ENCODE measurements around the gene INO80B. TPM values are rescaled to one million over a fixed set of nuclear protein-coding genes. Genes with fewer than 3 reads are reported as not detected.

Gene INO80B
- total and polyA plus RNA-seq, 9 of the 15 experiments (the other 6 are each of a cell fraction or from before 2014, with no cell fraction given): 0.41 to 22.6 (median 9.0) TPM

DNA sequence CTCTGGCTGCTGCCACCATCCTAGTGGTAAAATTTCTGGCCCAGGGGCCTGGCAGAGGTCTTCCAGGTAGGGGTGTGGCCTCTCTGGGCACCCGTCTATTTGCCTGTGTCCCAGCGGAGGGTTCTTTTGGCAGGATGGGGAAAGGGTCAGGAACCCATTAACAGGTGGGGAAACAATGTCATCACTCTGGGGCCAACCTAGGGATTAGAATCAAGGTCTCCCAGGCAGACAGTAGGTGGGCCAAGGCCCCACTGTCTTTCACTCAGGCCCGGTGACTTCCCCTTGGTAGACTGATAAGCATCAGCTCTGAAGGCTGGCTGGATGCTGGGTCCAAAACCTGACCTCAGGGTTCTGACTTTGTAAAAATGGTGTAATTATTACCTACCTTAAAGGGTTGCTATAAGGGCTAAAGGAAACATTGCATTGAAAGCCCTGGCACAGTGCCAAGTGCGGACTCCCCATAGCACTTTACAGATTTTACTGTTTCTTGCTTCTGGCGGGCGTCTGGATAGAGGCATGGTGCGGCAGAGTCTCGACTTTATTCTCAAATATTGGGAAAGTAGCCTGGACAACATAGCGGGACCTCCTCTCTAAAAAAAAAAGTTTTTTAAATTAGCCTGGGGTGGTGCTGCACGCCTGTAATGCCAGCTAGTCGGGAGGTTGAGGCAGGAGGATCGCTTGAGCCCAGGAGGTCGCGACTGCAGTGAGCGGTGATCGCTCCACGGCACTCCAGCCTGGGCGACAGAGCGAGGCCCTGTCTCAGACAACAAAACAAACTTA is 42.3 kb downstream of the INO80B start (continued):
- TF ChIP-seq ZFPM2 (CRISPR knock-in tag; IDR thresholded peaks at IDR 0.05): no peak
- TF ChIP-seq, protein P1, sequence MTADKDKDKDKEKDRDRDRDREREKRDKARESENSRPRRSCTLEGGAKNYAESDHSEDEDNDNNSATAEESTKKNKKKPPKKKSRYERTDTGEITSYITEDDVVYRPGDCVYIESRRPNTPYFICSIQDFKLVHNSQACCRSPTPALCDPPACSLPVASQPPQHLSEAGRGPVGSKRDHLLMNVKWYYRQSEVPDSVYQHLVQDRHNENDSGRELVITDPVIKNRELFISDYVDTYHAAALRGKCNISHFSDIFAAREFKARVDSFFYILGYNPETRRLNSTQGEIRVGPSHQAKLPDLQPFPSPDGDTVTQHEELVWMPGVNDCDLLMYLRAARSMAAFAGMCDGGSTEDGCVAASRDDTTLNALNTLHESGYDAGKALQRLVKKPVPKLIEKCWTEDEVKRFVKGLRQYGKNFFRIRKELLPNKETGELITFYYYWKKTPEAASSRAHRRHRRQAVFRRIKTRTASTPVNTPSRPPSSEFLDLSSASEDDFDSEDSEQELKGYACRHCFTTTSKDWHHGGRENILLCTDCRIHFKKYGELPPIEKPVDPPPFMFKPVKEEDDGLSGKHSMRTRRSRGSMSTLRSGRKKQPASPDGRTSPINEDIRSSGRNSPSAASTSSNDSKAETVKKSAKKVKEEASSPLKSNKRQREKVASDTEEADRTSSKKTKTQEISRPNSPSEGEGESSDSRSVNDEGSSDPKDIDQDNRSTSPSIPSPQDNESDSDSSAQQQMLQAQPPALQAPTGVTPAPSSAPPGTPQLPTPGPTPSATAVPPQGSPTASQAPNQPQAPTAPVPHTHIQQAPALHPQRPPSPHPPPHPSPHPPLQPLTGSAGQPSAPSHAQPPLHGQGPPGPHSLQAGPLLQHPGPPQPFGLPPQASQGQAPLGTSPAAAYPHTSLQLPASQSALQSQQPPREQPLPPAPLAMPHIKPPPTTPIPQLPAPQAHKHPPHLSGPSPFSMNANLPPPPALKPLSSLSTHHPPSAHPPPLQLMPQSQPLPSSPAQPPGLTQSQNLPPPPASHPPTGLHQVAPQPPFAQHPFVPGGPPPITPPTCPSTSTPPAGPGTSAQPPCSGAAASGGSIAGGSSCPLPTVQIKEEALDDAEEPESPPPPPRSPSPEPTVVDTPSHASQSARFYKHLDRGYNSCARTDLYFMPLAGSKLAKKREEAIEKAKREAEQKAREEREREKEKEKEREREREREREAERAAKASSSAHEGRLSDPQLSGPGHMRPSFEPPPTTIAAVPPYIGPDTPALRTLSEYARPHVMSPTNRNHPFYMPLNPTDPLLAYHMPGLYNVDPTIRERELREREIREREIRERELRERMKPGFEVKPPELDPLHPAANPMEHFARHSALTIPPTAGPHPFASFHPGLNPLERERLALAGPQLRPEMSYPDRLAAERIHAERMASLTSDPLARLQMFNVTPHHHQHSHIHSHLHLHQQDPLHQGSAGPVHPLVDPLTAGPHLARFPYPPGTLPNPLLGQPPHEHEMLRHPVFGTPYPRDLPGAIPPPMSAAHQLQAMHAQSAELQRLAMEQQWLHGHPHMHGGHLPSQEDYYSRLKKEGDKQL (CRISPR knock-in tag; IDR thresholded peaks at IDR 0.05; ENCODE audit: borderline replicate concordance): no peak
- no peak for TF ChIP-seq ZNF431 (CRISPR knock-in tag; IDR thresholded peaks at IDR 0.05)
- no peak for TF ChIP-seq ZNF780A (CRISPR knock-in tag; IDR thresholded peaks at IDR 0.05)
- TF ChIP-seq SREBF2 (CRISPR knock-in tag; IDR thresholded peaks at IDR 0.05): no peak
- TF ChIP-seq, protein P2, sequence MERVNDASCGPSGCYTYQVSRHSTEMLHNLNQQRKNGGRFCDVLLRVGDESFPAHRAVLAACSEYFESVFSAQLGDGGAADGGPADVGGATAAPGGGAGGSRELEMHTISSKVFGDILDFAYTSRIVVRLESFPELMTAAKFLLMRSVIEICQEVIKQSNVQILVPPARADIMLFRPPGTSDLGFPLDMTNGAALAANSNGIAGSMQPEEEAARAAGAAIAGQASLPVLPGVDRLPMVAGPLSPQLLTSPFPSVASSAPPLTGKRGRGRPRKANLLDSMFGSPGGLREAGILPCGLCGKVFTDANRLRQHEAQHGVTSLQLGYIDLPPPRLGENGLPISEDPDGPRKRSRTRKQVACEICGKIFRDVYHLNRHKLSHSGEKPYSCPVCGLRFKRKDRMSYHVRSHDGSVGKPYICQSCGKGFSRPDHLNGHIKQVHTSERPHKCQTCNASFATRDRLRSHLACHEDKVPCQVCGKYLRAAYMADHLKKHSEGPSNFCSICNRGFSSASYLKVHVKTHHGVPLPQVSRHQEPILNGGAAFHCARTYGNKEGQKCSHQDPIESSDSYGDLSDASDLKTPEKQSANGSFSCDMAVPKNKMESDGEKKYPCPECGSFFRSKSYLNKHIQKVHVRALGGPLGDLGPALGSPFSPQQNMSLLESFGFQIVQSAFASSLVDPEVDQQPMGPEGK (CRISPR knock-in tag; IDR thresholded peaks at IDR 0.05; ENCODE audit: borderline replicate concordance): no peak
- no peak for TF ChIP-seq ZNF184 (CRISPR knock-in tag; IDR thresholded peaks at IDR 0.05)
- TF ChIP-seq, protein P3, sequence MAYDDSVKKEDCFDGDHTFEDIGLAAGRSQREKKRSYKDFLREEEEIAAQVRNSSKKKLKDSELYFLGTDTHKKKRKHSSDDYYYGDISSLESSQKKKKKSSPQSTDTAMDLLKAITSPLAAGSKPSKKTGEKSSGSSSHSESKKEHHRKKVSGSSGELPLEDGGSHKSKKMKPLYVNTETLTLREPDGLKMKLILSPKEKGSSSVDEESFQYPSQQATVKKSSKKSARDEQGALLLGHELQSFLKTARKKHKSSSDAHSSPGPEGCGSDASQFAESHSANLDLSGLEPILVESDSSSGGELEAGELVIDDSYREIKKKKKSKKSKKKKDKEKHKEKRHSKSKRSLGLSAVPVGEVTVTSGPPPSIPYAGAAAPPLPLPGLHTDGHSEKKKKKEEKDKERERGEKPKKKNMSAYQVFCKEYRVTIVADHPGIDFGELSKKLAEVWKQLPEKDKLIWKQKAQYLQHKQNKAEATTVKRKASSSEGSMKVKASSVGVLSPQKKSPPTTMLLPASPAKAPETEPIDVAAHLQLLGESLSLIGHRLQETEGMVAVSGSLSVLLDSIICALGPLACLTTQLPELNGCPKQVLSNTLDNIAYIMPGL (CRISPR knock-in tag; IDR thresholded peaks at IDR 0.05): no peak
- peak; percentile 97 for TF ChIP-seq NFIX (CRISPR knock-in tag; IDR thresholded peaks at IDR 0.05; ENCODE audit: low read depth)
- no peak for TF ChIP-seq ZNF212 (CRISPR knock-in tag; IDR thresholded peaks at IDR 0.05)
- TF ChIP-seq ZBED1 (IDR thresholded peaks at IDR 0.05): no peak
- no peak for TF ChIP-seq ZNF121 (CRISPR knock-in tag; conservative IDR thresholded peaks at IDR 0.05)
- TF ChIP-seq RAD21 (CRISPR knock-in tag; conservative IDR thresholded peaks at IDR 0.05 in 1 of 2, IDR thresholded peaks at IDR 0.05 in 1 of 2): peak in 1 of 2 experiments; percentile 7; a peak in 1 of 4 replicates
- no peak for TF ChIP-seq ZC3H4 (CRISPR knock-in tag; IDR thresholded peaks at IDR 0.05; ENCODE audit: borderline replicate concordance)
- no peak for TF ChIP-seq ZFP36 (IDR thresholded peaks at IDR 0.05; ENCODE audit: low read depth, low read length, partially characterized antibody)
- TF ChIP-seq NFE2L1 (tag; IDR thresholded peaks at IDR 0.05; ENCODE audit: borderline replicate concordance, low read depth): no peak
- TF ChIP-seq ZNF124 (CRISPR knock-in tag; IDR thresholded peaks at IDR 0.05): no peak
- TF ChIP-seq HMG20B (CRISPR knock-in tag; IDR thresholded peaks at IDR 0.05): no peak
- TF ChIP-seq FOS (IDR thresholded peaks at IDR 0.05; ENCODE audit: extremely low read depth, insufficient read length): no peak

Measured in K562 (cell line).